CD4-positive, alpha-beta T cell (primary cell): Measurements from ENCODE around the gene VWDE. TPM values are rescaled to one million over a fixed set of nuclear protein-coding genes. Genes with fewer than 3 reads are reported as not detected.

Experiments used
- ATAC-seq: fragments of 200-7000 bp; cut with Tn5 transposase; one replicate; pipeline ENCODE4 v1.10.0; 2022; ENCODE audit warnings: mild to moderate bottlenecking; ENCODE audit not compliant: poor library complexity
- CTCF ChIA-PET: fragments of 350-600 bp; sonication (Branson Sonifier 250); formaldehyde crosslinking; loops from one replicate; lab custom pipeline; 2021; ENCODE audit warnings: antibody characterized with exemption, inconsistent platforms; lab: Charles Lee
- POLR2A ChIA-PET: fragments of 350-600 bp; sonication (Branson Sonifier 250); formaldehyde crosslinking; loops from one replicate; lab custom pipeline; 2021; ENCODE audit warnings: antibody characterized with exemption, inconsistent platforms; lab: Charles Lee
- DNase-seq, 14 experiments: peaks; one replicate each; pipeline ENCODE4 v3.0.0-alpha.2; 2013 to 2020; ENCODE audit warnings: mixed read lengths in 2 of 14
- H3K27ac ChIP-seq, 2 donors: one replicate each; pipeline versions ENCODE4 v1.5.1 to v1.7.0; 2013; ENCODE audit warnings: low read length in 2 of 2, low read depth in 1 of 2, mild to moderate bottlenecking in 1 of 2
- H3K27me3 ChIP-seq, 2 experiments: 1 replicate in 1 of 2; 2 replicates in 1 of 2; pipeline versions ENCODE4 v1.6.1 to v1.7.0; 2013; ENCODE audit warnings: low read length in 2 of 2, control low read depth in 1 of 2, mild to moderate bottlenecking in 1 of 2, moderate library complexity in 1 of 2; ENCODE audit not compliant: insufficient read depth in 2 of 2, control insufficient read depth in 1 of 2
- H3K36me3 ChIP-seq: one replicate; pipeline ENCODE4 v1.6.1; 2013; ENCODE audit warnings: low read length, control low read depth; ENCODE audit not compliant: insufficient read depth
- H3K4me1 ChIP-seq: one replicate; pipeline ENCODE4 v1.6.1; 2013; ENCODE audit warnings: low read length, control low read depth; ENCODE audit not compliant: insufficient read depth
- H3K4me3 ChIP-seq: one replicate; pipeline ENCODE4 v1.5.1; 2013; ENCODE audit warnings: mild to moderate bottlenecking, low read length, moderate library complexity
- H3K9me3 ChIP-seq, 2 experiments: 1 replicate in 1 of 2; 2 replicates in 1 of 2; pipeline versions ENCODE4 v1.6.1 to v1.7.0; 2013; ENCODE audit warnings: low read length in 2 of 2, mild to moderate bottlenecking in 2 of 2, control low read depth in 1 of 2, moderate library complexity in 1 of 2; ENCODE audit not compliant: control insufficient read depth in 1 of 2, insufficient read depth in 1 of 2
- H3K27ac Mint-ChIP-seq: one replicate; pipeline ENCODE4 v1.8.0; 2020; ENCODE audit warnings: mixed read lengths
- H3K27me3 Mint-ChIP-seq: one replicate; pipeline ENCODE4 v1.8.0; 2021; ENCODE audit warnings: mixed read lengths
- H3K36me3 Mint-ChIP-seq: one replicate; pipeline ENCODE4 v1.8.0; 2021; ENCODE audit warnings: low read depth, mixed read lengths
- H3K4me1 Mint-ChIP-seq: one replicate; pipeline ENCODE4 v1.8.0; 2021; ENCODE audit warnings: low read depth, mixed read lengths
- H3K4me3 Mint-ChIP-seq: one replicate; pipeline ENCODE4 v1.8.0; 2020; ENCODE audit warnings: mild to moderate bottlenecking, mixed read lengths
- H3K9me3 Mint-ChIP-seq: one replicate; pipeline ENCODE4 v1.8.0; 2020; ENCODE audit warnings: mixed read lengths
- intact Hi-C, 2 experiments: fragments of 100-400 bp; cut with DNase I in 1 of 2; cut with micrococcal nuclease in 1 of 2; formaldehyde crosslinking; loops; one replicate each; pipeline versions ENCODE4 v1.15.1 to v1.9.0; 2023 to 2025; cut with DNase I, micrococcal nuclease
- total RNA-seq, 174 experiments: library from RNA in 2 of 174; stranded (reverse) in 2 of 174; gene quantifications; one replicate each; pipeline ENCODE4 v1.2.3 and lab custom pipeline; 2021 to 2026
- TF ChIP-seq, protein P1 (sequence below): fragments of 200-600 bp; IDR thresholded peaks from one replicate; pipeline ENCODE4 v1.8.0; 2022; ENCODE audit warnings: antibody characterized with exemption, mild to moderate bottlenecking

VWDE gene
- total RNA-seq, 2 experiments from 2014 or later, result 1.5 TPM

DNA sequence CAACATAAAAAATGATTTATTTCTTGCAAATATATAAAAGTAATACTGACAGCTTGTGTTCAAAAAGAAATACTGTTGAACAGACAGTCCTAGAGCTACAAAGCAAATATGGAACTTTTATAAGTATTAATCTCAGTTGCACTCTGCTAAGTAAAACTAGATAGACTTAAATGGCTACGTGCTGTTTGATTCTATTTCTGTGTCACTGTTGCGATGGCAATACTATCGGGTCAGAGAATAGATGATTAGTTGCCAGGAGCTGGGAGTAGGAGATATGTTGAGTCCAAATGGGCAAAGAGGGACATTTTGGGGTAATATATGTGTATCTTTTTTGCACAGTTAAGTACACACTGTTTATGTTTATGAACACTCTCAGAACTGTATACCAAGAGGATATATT lies 41.1 kb upstream of the VWDE start:
- TF ChIP-seq, protein P1, sequence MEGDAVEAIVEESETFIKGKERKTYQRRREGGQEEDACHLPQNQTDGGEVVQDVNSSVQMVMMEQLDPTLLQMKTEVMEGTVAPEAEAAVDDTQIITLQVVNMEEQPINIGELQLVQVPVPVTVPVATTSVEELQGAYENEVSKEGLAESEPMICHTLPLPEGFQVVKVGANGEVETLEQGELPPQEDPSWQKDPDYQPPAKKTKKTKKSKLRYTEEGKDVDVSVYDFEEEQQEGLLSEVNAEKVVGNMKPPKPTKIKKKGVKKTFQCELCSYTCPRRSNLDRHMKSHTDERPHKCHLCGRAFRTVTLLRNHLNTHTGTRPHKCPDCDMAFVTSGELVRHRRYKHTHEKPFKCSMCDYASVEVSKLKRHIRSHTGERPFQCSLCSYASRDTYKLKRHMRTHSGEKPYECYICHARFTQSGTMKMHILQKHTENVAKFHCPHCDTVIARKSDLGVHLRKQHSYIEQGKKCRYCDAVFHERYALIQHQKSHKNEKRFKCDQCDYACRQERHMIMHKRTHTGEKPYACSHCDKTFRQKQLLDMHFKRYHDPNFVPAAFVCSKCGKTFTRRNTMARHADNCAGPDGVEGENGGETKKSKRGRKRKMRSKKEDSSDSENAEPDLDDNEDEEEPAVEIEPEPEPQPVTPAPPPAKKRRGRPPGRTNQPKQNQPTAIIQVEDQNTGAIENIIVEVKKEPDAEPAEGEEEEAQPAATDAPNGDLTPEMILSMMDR, result no peak
- ChIA-PET POLR2A (no interaction called here), CTCF (no interaction called here)
- intact Hi-C loops, result no loop called here
- H3K4me1 Mint-ChIP-seq, result no peaks in the 10 kb centered on the region
- no peaks in the 10 kb centered on the region for H3K9me3 Mint-ChIP-seq
- H3K4me3 ChIP-seq, result no peak overlapping the region
- DNase-seq (no peak), ATAC-seq (no peak)
- H3K27me3 Mint-ChIP-seq, result peaks cover 6% of the 10 kb centered on the region
- H3K36me3 Mint-ChIP-seq, result no peaks in the 10 kb centered on the region
- no peaks in the 10 kb centered on the region for H3K27me3 ChIP-seq
- no peaks in the 10 kb centered on the region for H3K36me3 ChIP-seq
- no peak overlapping the region for H3K27ac Mint-ChIP-seq
- no peaks in the 10 kb centered on the region for H3K9me3 ChIP-seq
- no peak overlapping the region for H3K27ac ChIP-seq
- H3K4me1 ChIP-seq, result no peaks in the 10 kb centered on the region
- no peak overlapping the region for H3K4me3 Mint-ChIP-seq

DNA sequence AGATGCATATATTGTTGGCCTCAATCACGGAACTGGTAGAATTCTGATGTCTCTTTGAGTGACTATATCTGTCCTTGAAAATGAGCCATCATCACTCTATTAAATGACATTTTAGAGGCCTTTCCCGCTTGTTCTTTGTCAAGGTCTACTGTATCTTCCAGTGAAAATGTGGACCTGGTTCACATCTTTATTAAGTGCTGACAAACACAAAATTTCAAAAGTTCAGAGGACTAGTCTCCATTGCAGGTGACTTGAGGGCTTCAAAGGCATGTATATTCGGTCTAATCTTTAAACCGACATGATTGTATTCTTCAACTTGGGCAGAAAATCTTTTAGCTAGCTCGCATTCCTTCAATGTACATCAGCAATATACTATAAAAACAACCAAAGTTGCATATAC lies 36.6 kb upstream of the VWDE start:
- CTCF ChIA-PET, result no interaction called here

DNA sequence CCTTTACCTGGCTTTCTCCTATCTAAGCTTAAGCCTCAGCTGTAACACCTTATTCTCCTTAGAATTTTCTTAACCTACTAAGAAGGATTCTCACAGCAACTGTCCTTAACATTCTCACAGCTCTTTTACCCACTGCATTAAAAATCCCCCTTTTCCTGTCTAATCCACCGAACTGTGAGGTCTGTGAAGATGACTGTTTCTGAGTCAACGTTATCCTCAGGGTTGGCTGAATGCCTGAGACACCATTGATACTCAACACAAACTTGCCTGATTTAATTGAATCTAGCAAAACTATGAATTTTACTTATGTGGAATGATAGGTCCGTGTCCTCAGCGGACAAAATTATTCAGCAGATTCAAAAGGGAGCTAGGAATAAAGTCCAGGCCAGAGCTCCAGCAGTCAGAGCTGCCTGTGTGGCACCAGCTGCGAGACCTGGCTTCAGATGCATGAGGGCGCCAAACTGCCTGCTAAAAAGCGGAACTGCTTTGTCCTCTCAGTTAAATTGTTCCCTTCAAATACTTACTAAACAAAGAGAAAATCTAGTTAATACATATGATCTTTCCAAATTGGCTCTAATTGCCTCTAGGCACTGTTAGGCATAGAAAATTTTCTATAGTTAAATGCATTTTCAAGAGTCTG lies 33.4 kb upstream of the VWDE start:
- DNase-seq, result no peak
- ATAC-seq, result no peak
- H3K36me3 ChIP-seq, result no peaks in the 10 kb centered on the region
- no peak overlapping the region for H3K4me3 Mint-ChIP-seq
- peaks cover 23% of the 10 kb centered on the region for H3K27me3 Mint-ChIP-seq
- H3K27ac Mint-ChIP-seq, result no peak overlapping the region
- H3K4me3 ChIP-seq, result no peak overlapping the region
- H3K27ac ChIP-seq, result no peak overlapping the region
- no peaks in the 10 kb centered on the region for H3K4me1 ChIP-seq
- ChIA-PET POLR2A (no interaction called here), CTCF (no interaction called here)
- TF ChIP-seq, protein P1, result no peak
- H3K4me1 Mint-ChIP-seq, result no peaks in the 10 kb centered on the region
- H3K36me3 Mint-ChIP-seq, result no peaks in the 10 kb centered on the region
- no peaks in the 10 kb centered on the region for H3K9me3 Mint-ChIP-seq
- intact Hi-C loops, result no loop called here
- peaks cover 0 to 5% of the 10 kb centered on the region in 2 experiments for H3K27me3 ChIP-seq
- no peaks in the 10 kb centered on the region for H3K9me3 ChIP-seq

More for the DNA sequence above, 36.6 kb upstream of the VWDE start:
- intact Hi-C loops, result no loop called here
- POLR2A ChIA-PET, result no interaction called here
- Histone ChIP-seq H3K27me3 (peaks cover 0 to 5% of the 10 kb centered on the region in 2 experiments), H3K27ac (no peak overlapping the region), H3K4me3 (no peak overlapping the region), H3K9me3 (no peaks in the 10 kb centered on the region), H3K36me3 (no peaks in the 10 kb centered on the region), H3K4me1 (no peaks in the 10 kb centered on the region)
- Mint-ChIP-seq H3K27ac (no peak overlapping the region), H3K4me1 (no peaks in the 10 kb centered on the region), H3K9me3 (no peaks in the 10 kb centered on the region), H3K4me3 (no peak overlapping the region), H3K27me3 (peaks cover 18% of the 10 kb centered on the region), H3K36me3 (no peaks in the 10 kb centered on the region)
- ATAC-seq (no peak), DNase-seq (no peak)
- TF ChIP-seq, protein P1, result no peak
